SU-DHL-6 (cell line): ENCODE measurements around the gene ZNF582.
A peak's percentile ranks its signal among the peaks of the same experiment; 100 is the strongest.

Source experiments
- H2AFZ ChIP-seq: fragments of 200-600 bp; sonication (generic); 2 replicates; pipeline ENCODE4 v1.6.1; 2014; ENCODE audit warnings: low read depth, mild to moderate bottlenecking, moderate library complexity, mixed read lengths, antibody characterized with exemption, low read length; ENCODE audit not compliant: severe bottlenecking
- H3F3A ChIP-seq: fragments of 200-600 bp; shearing (Covaris generic); 2 replicates; pipeline ENCODE4 v1.6.0; 2016; ENCODE audit warnings: antibody characterized with exemption, mild to moderate bottlenecking; ENCODE audit not compliant: insufficient read depth
- H3K27ac ChIP-seq: fragments of 200-600 bp; sonication (generic); 2 replicates; pipeline ENCODE4 v1.5.1; 2016; ENCODE audit warnings: low read depth, mild to moderate bottlenecking, low read length, moderate library complexity, mixed read lengths
- H3K27me3 ChIP-seq: fragments of 200-600 bp; sonication (generic), shearing (Covaris generic); 2 replicates; pipeline ENCODE4 v1.6.0; 2014; ENCODE audit warnings: mild to moderate bottlenecking, low read length
- H3K36me3 ChIP-seq: fragments of 200-600 bp; sonication (generic); 2 replicates; pipeline ENCODE4 v1.6.1; 2014; ENCODE audit warnings: mild to moderate bottlenecking, low read length, mixed read lengths
- H3K4me2 ChIP-seq: fragments of 300-600, 200-600 bp; shearing (Covaris generic), sonication (generic); 2 replicates; pipeline ENCODE4 v1.6.0; 2014; ENCODE audit warnings: low read length, low read depth, mild to moderate bottlenecking; ENCODE audit not compliant: poor library complexity, severe bottlenecking
- H3K4me3 ChIP-seq: fragments of 200-600 bp; sonication (generic); 2 replicates; pipeline ENCODE4 v1.5.1; 2014; ENCODE audit warnings: antibody characterized with exemption, low read length, mild to moderate bottlenecking, mixed read lengths; ENCODE audit not compliant: insufficient read depth, poor library complexity, severe bottlenecking
- H3K79me2 ChIP-seq: fragments of 200-600 bp; sonication (generic); 2 replicates; pipeline ENCODE4 v1.6.1; 2014; ENCODE audit warnings: mild to moderate bottlenecking, low read length, moderate library complexity; ENCODE audit not compliant: insufficient read depth
- H3K9ac ChIP-seq: fragments of 200-600 bp; sonication (generic); 2 replicates; pipeline ENCODE4 v1.7.0; 2014; ENCODE audit warnings: mild to moderate bottlenecking, low read length
- H3K9me2 ChIP-seq: fragments of 200-600 bp; sonication (generic); replicated peaks from 2 replicates; pipeline ENCODE4 v1.6.1; 2014; ENCODE audit warnings: low read length; ENCODE audit not compliant: insufficient read depth
- H3K9me3 ChIP-seq: fragments of 200-600 bp; sonication (generic); 2 replicates; pipeline ENCODE4 v1.6.1; 2014; ENCODE audit warnings: low read length, mixed read lengths; ENCODE audit not compliant: insufficient read depth
- H4K20me1 ChIP-seq: fragments of 200-600 bp; sonication (generic); 2 replicates; pipeline ENCODE4 v1.6.1; 2014; ENCODE audit warnings: low read depth, mild to moderate bottlenecking, antibody characterized with exemption, low read length, moderate library complexity, mixed read lengths
- CTCF ChIP-seq: fragments of 200-600 bp; sonication (generic); IDR thresholded peaks from one replicate; pipeline ENCODE4 v1.5.1; 2017; ENCODE audit warnings: antibody characterized with exemption, mild to moderate bottlenecking, low read length, moderate library complexity; ENCODE audit not compliant: insufficient read depth, poor library complexity, severe bottlenecking
- EZH2phosphoT487 ChIP-seq: fragments of 200-600 bp; sonication (generic), shearing (Covaris generic); conservative IDR thresholded peaks from 2 replicates; pipeline ENCODE4 v1.6.1; 2018; ENCODE audit warnings: mild to moderate bottlenecking, antibody characterized with exemption, low read length, moderate library complexity, mixed read lengths

The ZNF582 gene

GRCh38 chr19:56393119-56394012 lies at the start of gene ZNF582:
ZNF582 (minus strand) TSS chr19:56393534; CDS start chr19:56391752, 1,782 bp downstream.
- no peaks in the 10 kb centered on the region for H3K79me2 ChIP-seq
- H4K20me1 ChIP-seq = no peaks in the 10 kb centered on the region
- H3K4me3 ChIP-seq = peak within 1 kb of the TSS; percentile 53
- H3K27me3 ChIP-seq = no peaks in the 10 kb centered on the region
- peaks cover 18% of the 10 kb centered on the region; the same call in 1 of the 2 replicates for H3K9me3 ChIP-seq
- peak within 1 kb of the TSS; percentile 44 for H3K4me2 ChIP-seq
- TF ChIP-seq EZH2phosphoT487 = no peak
- peak; percentile 43 for TF ChIP-seq CTCF
- peak within 1 kb of the TSS; percentile 42; the same call in 1 of the 2 replicates for H3K27ac ChIP-seq
- H3F3A ChIP-seq = no peaks in the 10 kb centered on the region
- H2AFZ ChIP-seq = peak within 1 kb of the TSS; percentile 49
- H3K36me3 ChIP-seq = no peaks in the 10 kb centered on the region
- H3K9me2 ChIP-seq = no peaks in the 10 kb centered on the region
- H3K9ac ChIP-seq = peak within 1 kb of the TSS; percentile 55

GRCh38 chr19:56441206-56441792 lies 48.0 kb upstream of the ZNF582 start:
- no peak overlapping the region for H3K4me2 ChIP-seq
- TF ChIP-seq CTCF (no peak), EZH2phosphoT487 (no peak)
- no peaks in the 10 kb centered on the region for H3K27me3 ChIP-seq
- H3K4me3 ChIP-seq = no peak overlapping the region
- H3K9ac ChIP-seq = no peak overlapping the region
- peaks cover 40% of the 10 kb centered on the region; the same call in 1 of the 2 replicates for H3K9me3 ChIP-seq
- H2AFZ ChIP-seq = no peak overlapping the region
- H3K27ac ChIP-seq = no peak overlapping the region
- H3K9me2 ChIP-seq = no peaks in the 10 kb centered on the region
- no peaks in the 10 kb centered on the region for H4K20me1 ChIP-seq
- H3F3A ChIP-seq = no peaks in the 10 kb centered on the region
- H3K79me2 ChIP-seq = no peaks in the 10 kb centered on the region
- no peaks in the 10 kb centered on the region for H3K36me3 ChIP-seq

DNA sequence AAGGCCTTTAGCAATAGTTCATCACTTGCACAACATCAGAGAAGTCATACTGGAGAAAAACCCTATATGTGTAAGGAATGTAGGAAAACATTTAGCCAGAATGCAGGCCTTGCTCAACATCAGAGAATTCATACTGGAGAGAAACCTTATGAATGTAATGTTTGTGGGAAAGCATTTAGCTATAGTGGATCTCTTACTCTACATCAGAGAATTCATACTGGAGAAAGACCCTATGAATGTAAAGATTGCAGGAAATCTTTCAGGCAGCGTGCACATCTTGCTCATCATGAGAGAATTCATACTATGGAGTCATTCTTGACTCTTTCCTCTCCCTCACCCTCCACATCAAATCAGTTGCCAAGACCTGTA lies 30.6 kb upstream of the ZNF582 start:
- Histone ChIP-seq H3K4me3 (no peak overlapping the region), H2AFZ (no peak overlapping the region), H3K9ac (no peak overlapping the region), H3K27ac (no peak overlapping the region), H3K9me3 (peaks cover 82% of the 10 kb centered on the region), H3K79me2 (no peaks in the 10 kb centered on the region), H3K36me3 (peaks cover 38% of the 10 kb centered on the region), H3F3A (peaks cover 5% of the 10 kb centered on the region; the same call in 1 of the 2 replicates), H3K4me2 (no peak overlapping the region), H3K9me2 (no peaks in the 10 kb centered on the region), H3K27me3 (no peaks in the 10 kb centered on the region), H4K20me1 (no peaks in the 10 kb centered on the region)
- TF ChIP-seq CTCF = no peak
- TF ChIP-seq EZH2phosphoT487 = no peak
